ENCODE data around the gene GALNT13.

- TF ChIP-seq CTCF (IDR thresholded peaks at IDR 0.05; ENCODE audit: insufficient read depth, low read depth, low read length) (no peak), EZH2 (IDR thresholded peaks at IDR 0.05; ENCODE audit: insufficient read depth, low read length) (no peak)
Observed at GRCh38 chr2:154078926-154079325, 207.2 kb downstream of the GALNT13 start.
